ENCODE data around the gene TGFBRAP1.
"Not testable (repeated sequence)": the region's sequence is repeated elsewhere in the genome, so short reads cannot be mapped to it uniquely, and the experiment has no call there.

TGFBRAP1 gene

DNA sequence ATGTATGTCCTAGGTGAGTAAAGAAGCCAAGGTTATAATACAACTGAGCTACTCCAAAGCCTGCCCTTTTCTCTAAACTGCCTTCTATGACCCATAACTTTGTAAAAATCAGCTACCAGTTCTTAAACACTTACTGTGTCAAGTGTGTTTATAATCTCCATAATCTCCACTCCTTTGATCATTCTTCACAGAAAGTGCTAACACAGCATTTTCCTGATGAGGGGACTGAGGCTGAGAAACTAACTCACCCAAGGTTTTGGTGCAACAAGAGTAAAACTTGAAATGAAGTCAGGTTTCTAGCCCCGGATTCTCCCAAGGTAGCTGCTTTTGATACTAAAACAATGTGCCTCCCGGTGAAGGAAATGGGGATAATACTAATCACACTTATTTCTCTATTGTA is 5.9 kb upstream of the TGFBRAP1 start:
- Histone ChIP-seq H3K27me3 (ENCODE audit: insufficient read depth, low read length) (no peaks in the 10 kb centered on the region), H2AFZ (ENCODE audit: low read depth, low read length) (no peak overlapping the region)

DNA sequence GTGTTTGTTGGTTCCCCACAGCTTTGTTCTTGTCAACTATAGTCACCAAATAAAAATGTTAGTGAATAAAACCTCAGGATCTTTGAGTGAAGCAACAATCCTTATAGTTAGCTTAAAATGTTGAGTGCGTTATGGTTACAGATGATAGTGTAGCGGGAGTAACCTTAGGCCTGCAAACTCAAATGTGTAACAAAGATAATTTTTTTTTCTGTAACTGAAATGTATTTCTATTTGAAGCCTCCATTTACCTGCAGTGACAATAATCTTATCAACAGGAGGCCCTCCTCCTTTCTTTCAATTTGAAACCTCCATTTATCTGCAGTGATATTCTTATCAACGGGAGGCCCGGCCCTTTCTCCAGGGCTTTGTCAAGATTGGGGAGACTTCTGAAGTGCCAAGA is 4.7 kb upstream of the TGFBRAP1 start:
- Histone ChIP-seq H3K4me1 (ENCODE audit: insufficient read depth, low read length) (peaks cover 22% of the 10 kb centered on the region), H2AFZ (ENCODE audit: low read depth, low read length) (no peak overlapping the region), H3K36me3 (ENCODE audit: insufficient read depth, low read length) (peaks cover 7% of the 10 kb centered on the region), H3K27me3 (ENCODE audit: insufficient read depth, low read length) (no peaks in the 10 kb centered on the region), H3K4me3 (ENCODE audit: low read length) (no peak overlapping the region), H3K9me3 (ENCODE audit: low read length) (no peaks in the 10 kb centered on the region)

More for the DNA sequence above, 5.9 kb upstream of the TGFBRAP1 start:
- H3K4me1 ChIP-seq (ENCODE audit: insufficient read depth, low read length): peaks cover 17% of the 10 kb centered on the region
- H3K4me3 ChIP-seq (ENCODE audit: low read length): no peak overlapping the region
- no peaks in the 10 kb centered on the region for H3K9me3 ChIP-seq (ENCODE audit: low read length)
- peaks cover 13% of the 10 kb centered on the region for H3K36me3 ChIP-seq (ENCODE audit: insufficient read depth, low read length)

DNA sequence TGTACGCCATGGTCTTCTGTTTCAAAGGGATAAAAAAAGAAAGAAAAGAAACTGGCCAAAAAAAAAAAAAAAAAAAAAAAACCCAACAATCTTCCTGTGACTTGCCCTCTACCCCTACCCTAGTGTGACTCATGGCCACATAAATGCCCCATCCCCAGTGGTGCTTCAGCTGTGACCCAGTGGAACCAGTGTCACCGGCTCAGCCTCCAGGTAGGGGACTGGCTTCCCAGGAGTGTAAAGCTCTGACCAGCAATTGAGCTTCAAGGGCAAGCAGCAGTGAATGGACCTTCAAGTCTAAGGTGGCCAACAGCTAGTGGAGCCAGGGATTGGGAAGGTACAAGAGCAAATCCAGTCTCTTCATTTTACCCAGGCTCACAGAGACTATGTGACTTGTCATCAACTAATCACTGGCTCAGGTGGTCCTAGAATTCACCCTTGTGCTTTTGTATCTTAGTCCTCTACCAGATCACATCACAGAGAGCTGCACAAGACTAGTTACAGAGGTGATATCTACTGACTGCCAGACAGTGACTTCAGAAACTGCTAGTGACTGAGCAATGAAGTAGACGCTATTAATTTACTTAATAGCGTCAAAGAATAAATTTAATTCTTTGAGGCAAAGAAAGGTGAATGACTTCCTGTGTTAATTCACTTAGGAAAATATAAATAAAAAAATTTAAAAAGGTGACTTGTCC is 1.3 kb upstream of the TGFBRAP1 start:
- Histone ChIP-seq H3K27me3 (ENCODE audit: insufficient read depth, low read length) (no peaks in the 10 kb centered on the region), H3K9me3 (ENCODE audit: low read length) (no peaks in the 10 kb centered on the region), H2AFZ (ENCODE audit: low read depth, low read length) (no peak overlapping the region), H3K36me3 (ENCODE audit: insufficient read depth, low read length) (peaks cover 7% of the 10 kb centered on the region), H3K4me1 (ENCODE audit: insufficient read depth, low read length) (peaks cover 16% of the 10 kb centered on the region), H3K4me3 (ENCODE audit: low read length) (no peak overlapping the region)

DNA sequence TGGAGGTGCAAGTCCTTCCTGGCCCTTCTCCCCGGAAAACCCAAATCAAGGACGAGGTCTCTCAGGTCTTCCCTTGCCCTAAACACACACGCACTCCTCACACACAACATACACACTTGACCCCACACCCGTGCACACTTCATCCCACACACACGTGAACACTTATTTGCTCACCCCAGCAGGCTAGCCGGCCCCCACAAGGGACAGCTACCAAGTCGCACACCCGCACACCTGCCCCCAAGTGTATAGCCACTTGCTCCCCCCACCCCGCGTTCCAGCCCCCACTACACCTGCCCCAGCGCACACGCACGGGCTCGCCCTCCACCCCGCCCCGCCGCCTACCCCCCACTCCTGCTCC is 359 bp downstream of the TGFBRAP1 start:
- Histone ChIP-seq H3K27me3 (ENCODE audit: insufficient read depth, low read length) (no peaks in the 10 kb centered on the region), H3K4me3 (ENCODE audit: low read length) (peak overlapping the region; percentile 70), H2AFZ (ENCODE audit: low read depth, low read length) (peak overlapping the region; percentile 1), H3K9me3 (ENCODE audit: low read length) (no peaks in the 10 kb centered on the region), H3K4me1 (ENCODE audit: insufficient read depth, low read length) (peaks cover 16% of the 10 kb centered on the region), H3K36me3 (ENCODE audit: insufficient read depth, low read length) (peaks cover 2% of the 10 kb centered on the region)

DNA sequence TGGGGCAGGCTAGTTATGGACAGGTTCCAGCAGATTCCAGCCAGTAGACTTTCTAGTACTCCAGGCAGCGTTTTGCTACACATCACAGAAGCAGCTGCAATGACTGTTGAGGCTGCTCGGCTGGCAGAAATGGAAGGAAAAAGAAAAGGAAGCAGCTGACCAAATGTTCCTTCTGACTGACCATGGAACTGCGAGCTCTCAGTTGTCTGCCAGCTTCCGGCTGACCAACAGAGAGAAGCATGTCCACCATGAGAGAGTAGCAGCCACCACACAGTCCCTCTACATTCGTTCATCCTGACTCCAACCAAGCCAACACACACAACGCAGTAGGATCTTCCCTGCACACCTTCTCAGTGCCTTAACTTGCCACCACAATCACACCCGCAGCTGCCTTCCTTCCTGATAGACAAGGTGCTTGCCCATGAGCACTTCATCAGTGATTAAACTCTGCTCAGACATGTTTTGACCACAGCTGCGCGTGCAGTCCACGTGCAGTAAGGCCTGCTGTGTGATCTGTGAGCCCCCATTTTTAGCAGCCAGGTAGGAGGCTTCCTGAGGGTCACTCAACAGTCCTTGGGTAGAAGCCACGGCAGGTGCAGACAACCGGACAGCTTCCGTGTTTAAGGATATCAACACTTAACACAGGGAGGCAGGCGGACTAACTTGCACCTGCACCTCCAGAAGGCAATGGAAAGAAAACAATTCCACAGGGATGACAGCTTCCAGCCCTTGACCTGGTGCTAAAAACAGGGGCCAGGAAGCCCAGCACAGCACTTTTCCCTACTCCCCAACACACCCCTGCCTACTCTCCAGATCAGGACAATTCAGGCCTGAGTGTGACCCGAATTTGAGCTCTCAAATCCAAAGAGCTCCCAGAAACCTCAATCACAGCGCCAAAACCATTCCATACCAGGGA is 996 bp downstream of the TGFBRAP1 start:
- Histone ChIP-seq H3K9me3 (ENCODE audit: low read length) (no peaks in the 10 kb centered on the region), H3K36me3 (ENCODE audit: insufficient read depth, low read length) (no peaks in the 10 kb centered on the region), H3K27me3 (ENCODE audit: insufficient read depth, low read length) (no peaks in the 10 kb centered on the region), H3K4me1 (ENCODE audit: insufficient read depth, low read length) (peaks cover 16% of the 10 kb centered on the region), H2AFZ (ENCODE audit: low read depth, low read length) (peak overlapping the region; percentile 1), H3K4me3 (ENCODE audit: low read length) (peak overlapping the region; percentile 70)

DNA sequence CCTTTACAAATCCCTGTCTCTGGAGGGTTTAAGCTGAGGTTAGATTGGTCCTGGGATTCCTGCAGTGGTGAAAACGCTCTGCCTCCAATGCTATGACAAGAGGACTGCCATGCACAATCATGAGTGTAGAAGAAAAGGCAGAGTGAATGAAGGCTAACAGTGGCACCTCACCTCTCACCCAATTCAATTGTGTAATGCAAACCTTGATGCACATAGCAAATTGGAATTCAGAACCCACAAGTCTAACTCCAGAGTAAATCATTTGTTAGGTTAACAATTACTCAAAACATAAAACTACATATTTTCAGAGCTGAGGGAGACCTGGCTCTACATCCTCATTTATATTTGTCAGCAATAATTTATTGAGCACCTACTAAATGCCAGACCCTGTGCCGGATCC is 1.8 kb downstream of the TGFBRAP1 start:
- no peaks in the 10 kb centered on the region for H3K27me3 ChIP-seq (ENCODE audit: insufficient read depth, low read length)
- peaks cover 16% of the 10 kb centered on the region for H3K4me1 ChIP-seq (ENCODE audit: insufficient read depth, low read length)
- no peak overlapping the region for H2AFZ ChIP-seq (ENCODE audit: low read depth, low read length)
- no peaks in the 10 kb centered on the region for H3K9me3 ChIP-seq (ENCODE audit: low read length)
- no peak overlapping the region for H3K4me3 ChIP-seq (ENCODE audit: low read length)
- H3K36me3 ChIP-seq (ENCODE audit: insufficient read depth, low read length): no peaks in the 10 kb centered on the region

DNA sequence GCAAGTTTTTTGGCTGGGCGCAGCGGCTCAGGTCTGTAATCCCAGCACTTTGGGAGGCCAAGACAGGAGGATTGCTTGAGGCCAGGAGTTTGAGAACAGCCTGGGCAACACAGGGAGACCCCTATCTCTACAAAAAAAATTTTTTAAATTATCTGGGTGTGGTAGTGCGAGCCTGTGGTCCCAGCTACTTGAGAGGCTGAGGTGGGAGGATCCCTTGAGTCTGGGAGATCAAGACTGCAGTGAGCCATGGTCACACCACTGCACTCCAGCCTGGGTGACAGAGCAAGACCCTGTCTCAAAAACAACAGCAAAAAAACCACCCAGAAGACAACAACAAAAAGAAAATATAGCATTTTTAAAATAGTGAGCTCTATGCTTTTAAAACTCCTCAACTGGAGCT is 2.3 kb downstream of the TGFBRAP1 start:
- not testable (repeated sequence) for H2AFZ ChIP-seq (ENCODE audit: low read depth, low read length); H3K9me3 ChIP-seq (ENCODE audit: low read length); H3K4me3 ChIP-seq (ENCODE audit: low read length); H3K27me3 ChIP-seq (ENCODE audit: insufficient read depth, low read length); H3K36me3 ChIP-seq (ENCODE audit: insufficient read depth, low read length)
- peaks cover 16% of the 10 kb centered on the region for H3K4me1 ChIP-seq (ENCODE audit: insufficient read depth, low read length)

DNA sequence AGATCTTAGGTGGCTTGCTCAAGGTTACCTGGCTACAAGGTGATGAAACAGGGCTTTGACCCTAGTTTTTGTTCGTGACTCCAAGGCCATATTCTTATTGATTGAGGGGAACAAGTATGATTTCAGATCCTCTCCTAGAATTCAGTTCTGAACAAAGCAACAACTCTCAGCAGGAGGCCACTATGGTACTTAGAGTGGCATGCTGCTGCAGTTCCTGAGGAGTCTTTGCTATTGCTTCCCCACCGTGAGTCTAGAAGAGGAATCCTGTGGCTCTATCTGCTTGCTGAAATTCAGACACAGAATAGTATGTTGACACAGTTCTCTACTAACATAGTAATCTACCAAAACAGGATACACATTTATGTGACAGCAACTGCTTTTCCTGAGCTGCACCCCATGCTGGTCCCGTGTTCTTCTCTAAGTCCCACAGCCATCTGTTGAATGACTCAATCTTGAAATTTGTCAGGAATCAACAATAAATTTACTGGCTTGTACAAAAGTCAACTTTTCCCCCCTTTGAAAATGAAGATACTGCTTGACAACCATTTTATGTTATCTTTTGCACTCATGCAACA is 4.1 kb downstream of the TGFBRAP1 start:
- H3K9me3 ChIP-seq (ENCODE audit: low read length): no peaks in the 10 kb centered on the region
- no peak overlapping the region for H2AFZ ChIP-seq (ENCODE audit: low read depth, low read length)
- no peaks in the 10 kb centered on the region for H3K27me3 ChIP-seq (ENCODE audit: insufficient read depth, low read length)
- H3K4me3 ChIP-seq (ENCODE audit: low read length): no peak overlapping the region
- H3K36me3 ChIP-seq (ENCODE audit: insufficient read depth, low read length): no peaks in the 10 kb centered on the region
- peaks cover 13% of the 10 kb centered on the region for H3K4me1 ChIP-seq (ENCODE audit: insufficient read depth, low read length)

DNA sequence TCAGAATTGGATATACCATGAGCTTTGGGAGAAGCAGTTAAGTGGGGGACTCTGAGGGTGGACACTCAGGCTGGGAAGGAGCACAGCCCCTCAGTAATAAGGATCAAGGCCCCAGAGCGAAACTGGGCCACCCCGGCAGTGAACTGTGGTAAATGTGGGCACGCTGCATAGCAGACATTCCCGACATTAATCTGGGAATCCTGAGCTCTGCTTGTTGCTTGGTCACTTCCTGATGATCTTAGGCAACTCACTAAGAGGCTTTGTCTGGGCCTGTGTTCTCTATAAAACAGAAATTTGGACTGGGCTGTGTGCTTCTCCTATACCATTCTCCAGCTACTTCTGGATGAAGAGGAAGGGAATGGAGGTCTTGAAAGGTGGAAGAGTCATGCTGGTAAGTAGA is 4.8 kb downstream of the TGFBRAP1 start:
- H3K4me1 ChIP-seq (ENCODE audit: insufficient read depth, low read length): peaks cover 7% of the 10 kb centered on the region
- H2AFZ ChIP-seq (ENCODE audit: low read depth, low read length): no peak overlapping the region
- no peaks in the 10 kb centered on the region for H3K27me3 ChIP-seq (ENCODE audit: insufficient read depth, low read length)
- no peaks in the 10 kb centered on the region for H3K36me3 ChIP-seq (ENCODE audit: insufficient read depth, low read length)
- H3K9me3 ChIP-seq (ENCODE audit: low read length): no peaks in the 10 kb centered on the region
- no peak overlapping the region for H3K4me3 ChIP-seq (ENCODE audit: low read length)

DNA sequence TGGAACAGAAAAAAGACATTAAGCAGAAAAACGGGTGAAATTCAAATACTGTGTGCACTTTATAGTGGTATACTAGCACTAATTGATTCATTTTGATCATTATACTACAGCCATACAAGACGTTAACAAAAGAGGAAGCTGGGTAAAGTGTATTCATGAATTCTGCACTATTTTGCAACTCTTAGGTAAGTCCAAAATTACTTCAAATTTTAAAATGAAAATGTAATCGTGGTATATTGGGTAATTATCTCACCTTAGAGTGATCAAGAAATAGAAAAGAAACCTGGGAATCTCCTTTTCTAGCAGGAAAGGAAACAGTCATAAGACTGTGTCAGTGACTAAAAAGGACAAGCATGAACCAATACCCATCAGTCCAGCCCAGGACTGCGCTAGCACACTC is 5.4 kb downstream of the TGFBRAP1 start:
- Histone ChIP-seq H3K27me3 (ENCODE audit: insufficient read depth, low read length) (no peaks in the 10 kb centered on the region), H3K4me1 (ENCODE audit: insufficient read depth, low read length) (peaks cover 7% of the 10 kb centered on the region), H3K4me3 (ENCODE audit: low read length) (no peak overlapping the region), H2AFZ (ENCODE audit: low read depth, low read length) (no peak overlapping the region), H3K9me3 (ENCODE audit: low read length) (no peaks in the 10 kb centered on the region), H3K36me3 (ENCODE audit: insufficient read depth, low read length) (no peaks in the 10 kb centered on the region)

DNA sequence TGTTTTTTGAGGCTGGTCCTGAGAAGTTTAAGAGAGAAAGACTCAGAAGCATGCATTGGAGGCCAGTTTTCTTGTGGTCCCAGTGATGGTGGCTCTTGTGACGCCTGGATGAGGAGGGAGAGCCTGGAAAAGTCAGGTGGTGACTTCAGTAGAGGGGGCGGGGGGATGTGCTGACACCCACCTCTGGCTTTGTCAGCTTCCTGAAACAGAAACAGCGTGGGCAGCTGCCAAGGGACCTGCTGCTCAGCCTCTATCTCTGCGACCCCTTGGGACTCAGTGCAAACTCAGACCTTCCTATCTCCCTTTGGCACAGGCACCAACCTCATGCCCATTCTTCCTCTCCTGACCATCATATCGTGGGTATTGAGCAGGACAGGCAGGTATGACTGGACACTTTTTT is 6.4 kb downstream of the TGFBRAP1 start:
- no peaks in the 10 kb centered on the region for H3K9me3 ChIP-seq (ENCODE audit: low read length)
- no peaks in the 10 kb centered on the region for H3K27me3 ChIP-seq (ENCODE audit: insufficient read depth, low read length)
- no peaks in the 10 kb centered on the region for H3K36me3 ChIP-seq (ENCODE audit: insufficient read depth, low read length)
- H3K4me3 ChIP-seq (ENCODE audit: low read length): no peak overlapping the region
- no peaks in the 10 kb centered on the region for H3K4me1 ChIP-seq (ENCODE audit: insufficient read depth, low read length)
- H2AFZ ChIP-seq (ENCODE audit: low read depth, low read length): no peak overlapping the region

DNA sequence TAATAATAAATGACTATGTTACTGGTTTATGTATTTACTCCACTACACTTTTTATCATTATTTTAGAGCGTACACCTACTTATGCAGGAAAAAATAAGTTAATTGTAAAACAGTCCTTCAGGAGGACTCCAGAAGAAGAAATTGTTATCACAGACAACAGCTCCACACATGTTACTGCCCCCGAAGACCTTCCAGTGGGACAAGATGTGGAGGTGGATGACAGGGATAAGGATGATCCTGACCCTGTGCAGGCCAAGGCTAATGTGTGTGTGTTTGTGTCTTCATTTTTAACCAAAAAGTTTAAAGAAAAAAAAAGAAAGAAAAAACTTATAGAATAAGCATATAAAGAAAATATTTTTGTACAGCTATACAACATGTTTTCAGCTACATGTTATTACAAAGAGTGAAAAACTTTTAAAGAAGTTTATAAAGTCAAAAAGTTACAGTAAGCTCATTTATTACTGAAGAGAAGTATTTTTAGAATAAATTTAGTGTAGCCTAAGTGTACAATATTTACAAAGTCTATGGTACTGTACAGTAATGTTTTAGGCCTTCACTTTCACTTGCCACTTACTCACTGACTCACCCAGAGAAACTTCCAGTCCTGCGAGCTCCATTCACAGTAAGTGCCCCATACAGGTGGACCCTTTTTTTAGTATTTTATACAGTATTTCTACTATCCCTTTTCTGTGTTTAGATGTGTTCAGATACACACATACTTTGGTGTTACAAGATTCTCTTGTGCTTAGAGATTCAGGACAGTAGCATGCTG is 7.5 kb downstream of the TGFBRAP1 start:
- no peak overlapping the region for H3K4me3 ChIP-seq (ENCODE audit: low read length)
- H3K36me3 ChIP-seq (ENCODE audit: insufficient read depth, low read length): no peaks in the 10 kb centered on the region
- no peaks in the 10 kb centered on the region for H3K27me3 ChIP-seq (ENCODE audit: insufficient read depth, low read length)
- no peaks in the 10 kb centered on the region for H3K9me3 ChIP-seq (ENCODE audit: low read length)
- no peaks in the 10 kb centered on the region for H3K4me1 ChIP-seq (ENCODE audit: insufficient read depth, low read length)
- no peak overlapping the region for H2AFZ ChIP-seq (ENCODE audit: low read depth, low read length)
